Ramos (cell line): Measurements from ENCODE around the gene NDUFB4.
"Not testable (repeated sequence)": the region's sequence is repeated elsewhere in the genome, so short reads cannot be mapped to it uniquely, and the experiment has no call there.

Experiments used
- in situ Hi-C: fragments of 300-500 bp; cut with MboI; formaldehyde crosslinking; loops from one replicate; pipeline ENCODE4 v1.14.3; 2022; ENCODE audit warnings: low sequenced_read_pairs; ENCODE audit not compliant: unreplicated experiment

NDUFB4 gene

DNA sequence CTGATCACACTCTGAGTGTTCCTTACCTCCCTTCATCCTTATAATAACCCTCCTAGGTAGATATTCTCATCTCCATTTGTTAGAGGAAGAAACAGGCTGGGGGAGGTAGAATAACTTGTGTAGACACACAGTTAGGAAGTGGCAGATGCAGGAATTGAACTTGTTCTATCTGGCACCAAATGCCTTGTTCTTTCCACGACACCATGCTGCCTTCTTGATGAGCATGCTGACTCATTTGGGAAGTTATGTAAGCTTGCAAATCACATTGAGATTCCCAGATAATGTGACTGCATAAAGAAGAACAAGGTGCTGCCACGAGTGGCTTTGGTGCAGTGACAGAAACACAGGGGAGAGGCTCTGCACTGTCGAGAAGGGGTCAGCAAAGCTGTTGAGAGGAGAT lies 27.5 kb upstream of the NDUFB4 start:
- in situ Hi-C loops, result loop anchor here (10.0 kb wide), 2 partner anchors 226 to 324 kb away; no protein-coding TSS in a partner anchor

DNA sequence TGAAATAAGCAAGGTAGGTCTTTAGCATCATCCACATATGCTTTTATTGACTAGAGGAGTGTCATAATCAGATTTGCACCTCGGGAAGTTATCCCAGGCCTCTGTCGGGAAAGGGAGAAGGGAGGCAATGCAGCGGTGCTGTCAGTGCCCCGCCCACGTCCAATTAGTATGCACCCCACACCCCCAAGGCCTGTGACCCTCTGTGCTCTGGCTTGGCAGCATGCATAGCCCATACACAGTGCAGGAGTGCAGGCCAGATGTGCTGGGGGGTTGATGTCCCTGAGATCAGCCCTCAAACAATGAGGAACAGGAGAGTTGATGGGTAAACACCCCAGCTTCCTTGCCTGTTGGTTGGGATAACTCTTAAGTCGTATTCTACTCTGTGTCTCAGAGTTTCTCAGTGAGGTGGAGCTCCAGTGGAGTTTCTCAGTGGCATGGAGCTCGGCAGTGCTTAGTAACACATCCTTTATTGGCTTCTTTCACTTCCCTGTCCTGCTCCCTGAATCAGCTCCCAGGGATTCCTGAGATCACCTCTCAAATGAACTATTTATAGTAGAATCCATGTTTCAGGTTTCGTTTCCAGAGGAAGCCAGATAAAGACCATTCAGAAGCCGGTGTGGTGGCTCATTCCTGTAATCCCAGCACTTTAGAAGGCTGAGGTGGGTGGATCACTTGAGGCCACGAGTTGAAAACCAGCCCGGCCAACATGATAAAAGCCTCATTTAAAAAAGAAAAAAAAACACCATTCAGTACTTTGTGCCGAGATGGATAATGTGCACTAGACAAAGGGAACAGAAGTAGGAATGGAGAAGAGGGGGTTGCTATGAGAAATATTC lies 26.7 kb upstream of the NDUFB4 start:
- in situ Hi-C loops, result loop anchor here (10.0 kb wide), 2 partner anchors 225 to 325 kb away; no protein-coding TSS in a partner anchor

DNA sequence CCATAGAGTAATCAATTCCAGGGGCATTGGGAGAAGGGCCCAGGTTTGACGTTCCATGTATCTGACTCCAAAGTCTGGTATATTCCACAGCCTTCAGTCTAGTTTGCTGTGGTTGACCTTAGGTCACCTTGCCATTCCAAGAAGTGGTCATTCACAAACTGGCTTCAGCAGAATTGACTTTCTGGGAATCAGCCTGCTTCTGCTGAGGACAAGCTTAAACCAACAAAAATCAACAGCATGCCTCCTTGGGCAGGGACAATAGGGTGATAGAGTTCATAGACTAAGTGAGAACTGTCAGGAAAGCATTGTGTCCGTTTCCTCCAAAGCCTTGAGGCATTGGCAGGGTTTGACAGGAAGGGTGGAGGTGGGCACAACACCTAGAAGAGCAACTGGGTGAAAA lies 24.1 kb upstream of the NDUFB4 start:
- in situ Hi-C loops, result no loop called here

DNA sequence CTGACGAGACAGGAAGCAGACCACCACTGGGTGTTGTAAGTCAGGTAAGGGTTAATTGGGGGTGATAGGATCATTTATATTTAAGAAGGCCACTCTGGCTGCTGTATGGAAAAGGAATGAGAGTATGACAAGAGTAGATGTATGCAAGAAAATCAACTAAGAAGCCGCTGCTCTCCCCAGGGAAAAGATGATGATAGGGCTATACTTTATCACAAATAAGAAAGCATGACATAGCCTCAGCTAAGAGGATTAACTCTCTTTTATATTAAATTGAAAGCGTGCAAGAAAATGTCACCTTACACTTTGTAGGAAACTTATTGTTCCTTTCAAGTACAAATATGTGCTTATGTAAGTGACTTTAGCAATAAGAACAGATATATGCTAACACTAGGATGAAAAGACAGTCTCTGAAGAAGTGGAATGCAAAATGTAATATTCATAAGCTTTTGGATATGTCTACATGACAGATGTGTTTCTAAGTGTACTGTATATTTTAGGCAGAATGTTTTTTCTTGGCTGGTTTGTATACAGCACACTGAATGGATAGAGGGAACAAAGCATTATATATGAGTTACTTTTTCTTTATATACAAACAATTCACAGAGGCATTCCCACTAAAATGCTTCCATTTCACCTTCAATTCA lies 8.7 kb upstream of the NDUFB4 start:
- in situ Hi-C loops, result no loop called here

DNA sequence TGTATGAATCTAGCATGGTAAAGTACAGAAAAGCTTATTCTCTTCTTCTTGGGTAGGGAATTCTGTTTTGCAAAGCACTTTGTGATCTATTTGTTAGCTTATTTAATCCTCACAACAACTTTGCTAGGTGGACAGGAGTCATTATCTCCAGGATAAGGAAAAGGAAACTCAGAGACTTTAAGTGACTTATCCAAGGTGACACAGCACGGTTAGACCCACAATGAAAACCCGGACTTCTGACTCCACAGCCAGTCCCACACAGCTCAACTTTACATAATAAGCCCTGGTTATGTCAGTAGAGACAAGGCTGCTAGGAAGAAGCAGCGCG lies 384 bp upstream of the NDUFB4 start:
- in situ Hi-C loops, result no loop called here

DNA sequence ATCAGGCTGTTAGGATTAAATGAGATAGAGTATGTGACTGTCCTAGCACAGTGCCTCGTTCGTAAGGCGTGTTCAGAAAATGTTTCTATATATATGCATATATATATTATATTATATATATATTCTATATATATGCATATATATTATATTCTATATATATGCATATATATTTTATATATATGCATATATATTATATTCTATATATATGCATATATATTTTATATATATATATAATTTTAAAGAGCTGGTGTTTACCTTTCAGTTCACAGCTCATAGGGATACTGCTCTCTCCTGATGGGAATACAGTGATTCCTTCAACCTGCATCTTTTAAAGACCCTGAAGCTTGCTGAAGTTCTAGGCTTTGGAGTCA lies 702 bp downstream of the NDUFB4 start:
- in situ Hi-C loops, result no loop called here

DNA sequence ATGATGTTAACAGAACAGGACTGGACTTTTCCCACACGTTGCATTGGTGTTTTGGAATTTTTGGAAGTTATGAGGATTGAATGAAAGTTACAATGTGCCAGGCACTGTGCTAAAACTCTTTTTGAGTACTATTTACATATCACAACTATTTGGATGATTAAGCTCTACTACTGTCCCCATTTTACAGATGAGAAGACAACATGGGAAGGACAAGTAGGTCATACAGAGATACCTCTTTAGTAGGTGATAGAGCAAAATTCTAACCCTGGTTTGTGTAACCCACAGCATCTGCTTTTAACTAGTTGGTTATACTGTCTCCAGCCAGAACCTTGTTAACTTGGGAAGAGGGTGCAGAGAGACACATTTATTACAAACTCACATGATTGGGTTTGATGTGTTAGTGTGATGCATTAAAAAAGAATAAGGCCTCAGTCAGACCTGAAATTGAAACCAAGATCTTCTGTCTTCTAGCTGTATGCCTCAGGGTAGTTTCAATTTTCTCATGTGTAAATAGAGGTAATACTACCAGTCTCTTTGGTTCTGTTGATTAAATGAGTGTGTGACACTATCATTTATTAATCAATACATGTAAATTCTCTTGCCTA lies 1.4 kb downstream of the NDUFB4 start:
- in situ Hi-C loops, result no loop called here

DNA sequence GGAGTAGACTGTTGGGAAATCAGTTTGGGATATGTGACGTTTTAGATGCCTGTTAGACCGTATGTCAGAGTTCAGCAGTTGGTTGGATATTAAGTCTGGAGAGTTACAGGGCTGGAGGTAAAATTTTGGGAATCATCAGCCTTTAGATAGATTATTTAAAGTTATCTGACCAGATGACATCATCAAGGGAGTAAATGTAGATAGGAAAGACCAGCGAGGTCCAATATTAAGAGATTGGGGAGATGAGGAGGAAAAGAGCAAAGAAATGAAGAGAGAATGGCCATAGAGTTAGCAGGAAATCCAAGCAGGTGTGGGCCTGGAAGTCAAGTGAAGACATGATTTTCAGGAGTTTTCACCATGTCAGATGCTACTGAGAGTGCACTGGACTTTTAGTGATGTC lies 3.1 kb downstream of the NDUFB4 start:
- in situ Hi-C loops, result no loop called here

DNA sequence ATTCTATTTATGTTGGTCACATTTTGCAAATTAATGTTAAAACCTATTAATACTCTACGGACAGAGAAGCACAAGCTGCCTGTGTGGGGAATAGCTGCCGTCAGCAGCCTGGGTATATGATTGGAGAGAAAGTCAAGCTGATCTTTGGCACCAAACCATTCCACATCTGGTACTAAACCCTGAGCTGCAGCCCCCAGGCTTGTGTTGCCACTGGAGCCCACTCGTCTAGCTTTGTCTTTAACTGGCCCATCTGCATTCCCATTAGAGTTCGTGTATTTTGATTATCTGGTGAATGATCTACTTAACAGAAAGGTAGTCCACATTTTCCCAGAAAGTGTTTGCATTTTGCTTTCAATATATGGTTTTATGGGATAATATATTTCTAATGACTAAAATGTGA lies 5.4 kb downstream of the NDUFB4 start:
- in situ Hi-C loops, result no loop called here

DNA sequence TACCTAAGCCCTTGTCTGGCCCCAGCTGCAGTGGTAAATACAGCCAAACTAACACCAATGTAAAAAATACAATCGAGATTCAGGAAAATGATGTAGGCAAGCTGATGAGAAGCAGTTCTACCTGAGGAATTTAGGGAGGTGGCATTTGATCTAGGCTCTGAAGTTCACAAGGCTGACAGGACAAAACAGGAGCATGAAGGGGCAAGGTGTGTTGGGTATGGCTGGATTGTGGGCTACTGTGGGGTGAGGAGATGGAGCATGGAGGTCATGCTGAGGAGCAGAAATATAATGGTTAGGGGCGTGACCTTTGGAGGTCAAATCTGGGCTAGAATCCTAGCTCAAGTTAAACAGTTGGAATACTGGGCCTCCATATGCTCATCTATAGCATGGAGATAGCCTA lies 6.5 kb downstream of the NDUFB4 start:
- in situ Hi-C loops, result no loop called here

DNA sequence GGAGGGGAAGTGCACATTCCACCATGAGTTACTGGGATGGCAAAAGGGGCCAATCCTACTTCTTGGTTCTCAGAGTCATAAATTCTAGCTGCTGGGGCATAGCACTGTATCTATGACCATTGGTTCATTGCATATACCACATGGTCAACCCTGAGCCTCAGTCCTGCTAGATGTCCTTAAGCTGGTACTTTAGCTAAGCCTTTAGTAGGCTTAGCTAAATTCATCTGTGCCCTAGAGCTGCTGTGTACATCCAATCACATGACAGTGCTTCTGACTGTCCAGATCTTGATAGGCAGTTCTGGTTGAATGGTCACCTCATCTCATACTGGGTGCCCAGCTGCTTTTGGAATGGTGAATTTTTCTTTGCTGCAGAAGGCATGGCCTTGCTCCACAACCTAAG lies 8.2 kb downstream of the NDUFB4 start:
- in situ Hi-C loops, result no loop called here

DNA sequence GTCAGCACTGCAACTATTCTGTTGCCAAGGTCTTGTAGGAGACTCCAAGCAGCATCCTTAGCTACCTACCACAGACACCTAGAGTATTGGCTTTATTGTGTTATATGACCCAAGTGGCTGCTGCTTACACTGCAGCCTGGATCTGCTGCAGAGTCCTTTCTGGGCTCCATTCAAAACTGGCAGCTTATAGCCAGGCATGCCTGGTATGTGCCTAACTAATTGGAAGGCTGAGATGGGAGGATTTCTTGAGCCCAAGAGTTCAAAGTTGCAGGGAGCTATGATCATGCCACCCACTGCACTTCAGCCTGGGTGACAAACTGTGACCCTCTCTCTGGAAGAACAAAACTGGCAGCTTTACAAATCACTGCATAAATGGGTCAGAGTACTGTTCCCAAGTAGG lies 8.6 kb downstream of the NDUFB4 start:
- in situ Hi-C loops, result no loop called here

DNA sequence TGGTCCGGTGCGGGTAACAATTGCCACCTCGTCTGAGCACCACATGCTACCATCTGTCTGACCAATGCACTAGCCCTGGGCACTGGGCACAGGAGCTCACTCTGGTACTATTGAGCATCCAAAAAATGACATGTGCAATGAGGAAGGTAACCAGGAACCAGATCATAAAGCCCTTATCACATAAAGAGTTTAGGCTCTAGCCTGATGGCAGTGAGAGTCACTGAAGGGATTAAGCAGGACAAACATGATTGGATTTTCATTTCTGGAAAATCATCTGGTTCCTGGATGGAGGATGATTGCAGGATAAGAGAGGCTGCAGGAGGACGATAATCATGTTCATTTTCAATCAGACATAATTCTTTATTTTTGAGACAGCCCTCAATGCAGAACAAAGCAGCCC lies 12.4 kb downstream of the NDUFB4 start:
- in situ Hi-C loops, result no loop called here

DNA sequence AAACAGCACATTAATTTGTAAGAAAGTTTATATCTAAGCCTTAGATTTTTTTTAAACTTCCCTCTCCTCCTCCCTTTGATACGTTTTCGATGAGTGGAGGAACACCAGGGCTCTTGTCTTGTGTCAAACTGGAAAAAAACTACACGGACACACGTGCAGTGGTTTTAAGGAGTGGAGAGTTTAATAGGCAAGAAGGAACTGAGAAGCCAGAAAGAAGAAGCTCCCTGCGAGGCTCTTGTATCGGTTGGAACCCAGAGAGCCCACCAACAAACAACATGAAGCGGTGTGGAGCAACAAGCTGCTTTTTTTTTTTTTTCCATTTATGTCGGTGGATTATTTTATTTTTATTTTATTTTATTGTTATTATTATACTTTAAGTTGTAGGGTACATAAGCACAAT lies 18.6 kb downstream of the NDUFB4 start:
- in situ Hi-C loops, result no loop called here

DNA sequence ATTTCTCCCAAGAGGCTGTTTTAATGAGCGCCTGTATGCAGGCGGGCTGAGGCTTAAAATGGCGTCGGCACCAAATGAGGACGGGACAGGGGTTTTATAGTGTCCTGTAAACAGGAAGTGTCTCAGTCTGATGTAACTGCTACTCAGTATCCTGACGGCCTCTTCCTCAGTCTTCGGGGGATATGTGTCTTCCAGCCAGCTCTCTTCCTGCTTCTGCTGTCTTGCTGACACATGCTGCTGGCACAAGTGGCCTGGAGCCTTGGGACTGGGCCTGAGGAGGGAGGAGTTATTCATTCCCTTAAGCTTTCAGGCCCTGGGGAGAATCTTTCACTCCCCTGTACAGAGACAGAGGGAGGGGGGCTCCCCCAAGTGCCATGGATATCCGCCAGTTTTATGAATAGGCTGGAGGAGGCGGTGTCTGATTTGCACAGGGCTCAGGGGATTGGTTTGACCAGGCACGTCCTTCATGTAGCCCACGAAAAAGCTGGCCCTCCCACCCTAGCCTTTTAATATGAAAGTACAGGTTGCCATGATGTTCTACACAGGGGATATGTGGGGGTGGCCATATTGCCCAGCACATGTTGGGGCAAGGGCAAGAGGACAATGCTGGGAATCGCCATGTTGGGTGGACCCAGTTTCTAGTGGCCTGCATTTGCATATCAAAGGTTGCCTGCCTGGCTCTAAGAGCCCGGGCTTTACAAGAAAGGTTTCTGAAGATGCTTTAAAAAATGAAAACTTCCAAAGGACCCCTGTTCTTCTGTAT lies 19.9 kb downstream of the NDUFB4 start:
- in situ Hi-C loops, result no loop called here

DNA sequence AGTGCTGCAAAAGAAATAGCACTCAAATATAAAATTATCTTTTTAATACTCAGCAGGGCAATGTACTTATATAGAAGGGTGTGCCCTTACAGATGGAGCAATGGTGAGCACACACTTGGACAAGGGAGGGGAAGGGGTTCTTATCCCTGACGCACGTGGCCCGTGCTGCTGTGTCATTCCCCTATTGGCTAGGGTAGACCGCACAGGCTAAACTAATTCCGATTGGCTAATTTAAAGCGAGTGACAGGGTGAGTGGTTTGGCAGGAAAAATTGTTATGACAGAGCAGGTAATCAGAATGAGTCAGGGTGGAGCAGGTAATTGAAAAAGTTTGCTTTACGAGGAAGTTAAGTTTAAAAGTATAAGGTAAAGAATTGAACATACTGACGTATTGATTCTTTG lies 20.6 kb downstream of the NDUFB4 start:
- in situ Hi-C loops, result not testable (repeated sequence)

DNA sequence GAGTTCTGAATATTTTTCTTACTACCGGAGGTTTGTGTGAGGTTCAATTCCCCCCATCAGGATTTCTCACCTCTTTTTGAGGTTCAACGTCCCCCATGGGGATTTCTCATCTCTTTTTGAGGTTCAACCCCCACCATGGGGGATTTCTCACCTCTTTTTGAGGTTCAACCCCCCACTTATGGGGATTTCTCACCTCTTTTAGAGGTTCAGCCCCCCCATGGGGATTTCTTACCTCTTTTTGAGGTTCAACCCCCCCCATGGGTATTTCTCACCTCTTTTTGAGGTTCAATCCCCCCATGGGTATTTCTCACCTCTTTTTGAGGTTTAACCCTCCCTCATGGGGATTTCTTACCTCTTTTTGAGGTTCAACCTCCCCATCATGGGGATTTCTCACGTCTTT lies 26.3 kb downstream of the NDUFB4 start:
- in situ Hi-C loops, result no loop called here

DNA sequence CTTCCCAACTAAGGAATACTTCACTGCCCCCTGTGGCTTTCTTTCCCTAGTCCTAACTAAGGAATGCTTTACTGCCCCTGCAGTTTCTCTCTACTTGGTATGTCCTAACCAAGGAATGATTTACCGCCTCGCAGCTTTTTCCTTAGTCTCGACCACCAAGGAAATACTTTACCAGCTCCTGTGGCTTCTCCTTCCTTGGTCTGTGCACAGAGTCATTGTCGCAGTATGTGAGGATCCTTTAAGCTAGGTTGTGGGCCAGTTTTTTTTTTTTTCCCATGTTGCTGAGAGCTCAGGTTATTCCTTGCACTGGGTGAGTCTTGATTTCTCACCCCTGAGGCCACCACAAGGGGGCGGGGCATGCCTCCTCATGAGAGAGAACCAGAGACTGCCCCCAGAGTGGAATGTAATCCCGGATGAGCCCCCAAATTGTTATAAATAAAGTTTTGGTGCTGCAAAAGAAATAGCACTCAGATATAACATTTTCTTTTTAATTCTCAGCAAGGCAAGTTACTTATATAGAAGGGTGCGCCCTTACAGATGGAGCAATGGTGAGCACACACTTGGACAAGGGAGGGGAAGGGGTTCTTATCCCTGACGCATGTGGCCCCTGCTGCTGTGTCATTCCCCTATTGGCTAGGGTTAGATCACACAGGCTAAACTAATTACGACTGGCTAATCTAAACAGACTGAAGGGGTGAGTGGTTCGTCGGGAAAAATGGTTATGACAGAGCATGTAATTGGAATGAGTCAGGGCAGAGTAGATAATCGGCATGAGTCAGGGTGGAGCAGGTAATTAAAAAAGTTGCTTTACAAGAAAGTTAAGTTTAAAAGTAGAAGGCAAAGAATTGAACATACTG lies 27.0 kb downstream of the NDUFB4 start:
- in situ Hi-C loops, result no loop called here

DNA sequence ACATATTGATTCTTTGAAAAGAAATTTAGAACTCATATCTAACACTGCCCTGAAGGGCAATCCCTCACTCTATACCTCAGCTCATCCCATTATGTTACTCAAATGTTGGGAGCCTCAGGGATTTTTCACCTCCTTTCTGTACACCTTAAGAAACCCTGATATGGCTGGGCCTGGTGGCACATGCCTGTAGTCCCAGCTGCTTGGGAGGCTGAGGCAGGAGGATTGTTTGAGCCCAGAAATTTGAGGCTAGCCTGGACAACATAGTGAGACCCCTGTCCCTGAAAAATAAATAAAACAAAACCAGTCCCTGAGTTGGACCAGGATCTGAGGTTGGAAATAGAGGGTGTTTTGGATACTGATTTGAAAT lies 27.6 kb downstream of the NDUFB4 start:
- in situ Hi-C loops, result no loop called here

DNA sequence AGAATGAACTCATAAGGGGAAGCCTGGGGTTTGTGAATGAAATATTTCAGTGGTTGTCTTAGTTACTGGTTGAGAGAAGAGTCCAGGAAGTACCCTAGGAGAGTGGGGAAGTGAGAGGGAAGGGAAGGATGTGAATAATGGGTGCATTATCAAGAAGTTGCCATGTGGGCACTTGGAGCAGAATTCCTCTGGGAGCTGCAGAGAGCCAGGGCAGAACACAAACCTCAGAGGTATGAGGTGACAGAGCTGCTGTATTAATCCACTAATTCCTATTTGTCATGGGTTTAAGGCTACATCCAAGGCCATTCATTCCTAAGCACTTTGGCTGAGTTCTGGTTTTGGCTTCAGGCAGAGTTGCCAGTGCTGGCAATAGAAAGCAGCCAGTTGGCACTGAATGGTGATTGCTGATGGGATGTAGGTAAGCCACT lies 29.0 kb downstream of the NDUFB4 start:
- in situ Hi-C loops, result no loop called here
